Esophagus squamous epithelium (tissue), 5 donors: Measurements from ENCODE around the gene FHAD1. TPM values are rescaled to one million over a fixed set of nuclear protein-coding genes. Genes with fewer than 3 reads are reported as not detected.

Source experiments
- DNase-seq: peaks from one replicate; lab custom pipeline; 2025; lab: John Stamatoyannopoulos, UW
- H3K27ac ChIP-seq, 4 donors: fragments of 200-600 bp; sonication (generic); one replicate each; pipeline ENCODE4 v1.5.1; 2016 to 2019; ENCODE audit warnings: mild to moderate bottlenecking in 1 of 4
- H3K27me3 ChIP-seq, 4 donors: fragments of 200-600 bp; sonication (generic); 1 replicate in 3 of 4; 2 replicates in 1 of 4; pipeline versions ENCODE4 v1.5.1 to v1.6.0; 2017 to 2021; ENCODE audit warnings: antibody characterized with exemption in 1 of 4
- H3K36me3 ChIP-seq, 3 donors: fragments of 200-600 bp; sonication (generic); one replicate each; pipeline ENCODE4 v1.5.1; 2016 to 2019
- H3K4me1 ChIP-seq, 3 donors: fragments of 200-600 bp; sonication (generic); one replicate each; pipeline ENCODE4 v1.5.1; 2017 to 2019
- H3K4me3 ChIP-seq, 4 donors: fragments of 200-600 bp; sonication (generic); 1 replicate in 3 of 4; 2 replicates in 1 of 4; pipeline ENCODE4 v1.5.1; 2016 to 2019; ENCODE audit warnings: mild to moderate bottlenecking in 2 of 4, moderate library complexity in 1 of 4
- H3K9me3 ChIP-seq, 3 donors: fragments of 200-600 bp; sonication (generic); one replicate each; pipeline ENCODE4 v1.5.1; 2016 to 2019
- POLR2A ChIP-seq, 4 donors: fragments of 450-650 bp; IDR thresholded peaks; one replicate each; pipeline ENCODE4 v1.6.1; 2017; ENCODE audit warnings: antibody characterized with exemption in 4 of 4, mild to moderate bottlenecking in 4 of 4, moderate library complexity in 3 of 4
- WGBS, 2 donors: methylation state at CpG; one replicate each; pipeline ENCODE4 v1.1.5; 2018; 5-methylcytosine and 5-hydroxymethylcytosine counted together
- intact Hi-C: fragments of 100-400 bp; cut with DNase I; formaldehyde crosslinking; loops from one replicate; pipeline ENCODE4 v1.15.0; 2022
- total RNA-seq, 4 donors: library from RNA; depleted of rRNA; stranded (reverse); fragments of >200 nt; gene quantifications; one replicate each; pipeline ENCODE4 v1.1.0, GENCODE V29; 2016
- TF ChIP-seq, protein P1 (sequence below), 6 experiments: fragments of 450-650 bp in 4 of 6; fragments of 200-600 bp in 2 of 6; sonication (generic) in 2 of 6; IDR thresholded peaks; one replicate each; pipeline ENCODE4 v1.5.1; 2016 to 2019; ENCODE audit warnings: antibody characterized with exemption in 6 of 6, mild to moderate bottlenecking in 4 of 6, moderate library complexity in 4 of 6
- donor health status: DM: yes; HTN: yes; CAD: no.

The FHAD1 gene
- total RNA-seq, 4 donors from 2014 or later, result 0.57 TPM; not detected in 3

GRCh38 chr1:15243275-15244043, 3.6 kb upstream of the FHAD1 start:
- no peaks in the 10 kb centered on the region for H3K9me3 ChIP-seq
- H3K4me1 ChIP-seq, result peaks cover 15 to 29% (median 23%) of the 10 kb centered on the region in 3 donors
- no peaks in the 10 kb centered on the region for H3K36me3 ChIP-seq
- 62 to 78% methylated on average over 8 to 10 of the region's 10 CpGs for WGBS, 2 donors
- intact Hi-C loops, result no loop called here
- DNase-seq, result no peak
- H3K4me3 ChIP-seq, result no peak overlapping the region
- H3K27ac ChIP-seq, result no peak overlapping the region
- no peak for TF ChIP-seq POLR2A (IDR thresholded peaks at IDR 0.05)
- TF ChIP-seq, protein P1, sequence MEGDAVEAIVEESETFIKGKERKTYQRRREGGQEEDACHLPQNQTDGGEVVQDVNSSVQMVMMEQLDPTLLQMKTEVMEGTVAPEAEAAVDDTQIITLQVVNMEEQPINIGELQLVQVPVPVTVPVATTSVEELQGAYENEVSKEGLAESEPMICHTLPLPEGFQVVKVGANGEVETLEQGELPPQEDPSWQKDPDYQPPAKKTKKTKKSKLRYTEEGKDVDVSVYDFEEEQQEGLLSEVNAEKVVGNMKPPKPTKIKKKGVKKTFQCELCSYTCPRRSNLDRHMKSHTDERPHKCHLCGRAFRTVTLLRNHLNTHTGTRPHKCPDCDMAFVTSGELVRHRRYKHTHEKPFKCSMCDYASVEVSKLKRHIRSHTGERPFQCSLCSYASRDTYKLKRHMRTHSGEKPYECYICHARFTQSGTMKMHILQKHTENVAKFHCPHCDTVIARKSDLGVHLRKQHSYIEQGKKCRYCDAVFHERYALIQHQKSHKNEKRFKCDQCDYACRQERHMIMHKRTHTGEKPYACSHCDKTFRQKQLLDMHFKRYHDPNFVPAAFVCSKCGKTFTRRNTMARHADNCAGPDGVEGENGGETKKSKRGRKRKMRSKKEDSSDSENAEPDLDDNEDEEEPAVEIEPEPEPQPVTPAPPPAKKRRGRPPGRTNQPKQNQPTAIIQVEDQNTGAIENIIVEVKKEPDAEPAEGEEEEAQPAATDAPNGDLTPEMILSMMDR (IDR thresholded peaks at IDR 0.05), result no peak
- peaks cover 0 to 15% (median 0%) of the 10 kb centered on the region in 4 donors for H3K27me3 ChIP-seq

GRCh38 chr1:15244813-15245212, 2.2 kb upstream of the FHAD1 start:
- peaks cover 0 to 23% (median 0%) of the 10 kb centered on the region in 4 donors for H3K27me3 ChIP-seq
- 86 to 90% methylated on average over 5 of the region's 5 CpGs for WGBS, 2 donors
- no peaks in the 10 kb centered on the region for H3K36me3 ChIP-seq
- TF ChIP-seq POLR2A (IDR thresholded peaks at IDR 0.05), result no peak
- no peaks in the 10 kb centered on the region for H3K9me3 ChIP-seq
- peaks cover 15 to 29% (median 23%) of the 10 kb centered on the region in 3 donors for H3K4me1 ChIP-seq
- no peak overlapping the region for H3K4me3 ChIP-seq
- intact Hi-C loops, result no loop called here
- DNase-seq, result no peak
- no peak overlapping the region for H3K27ac ChIP-seq

DNA sequence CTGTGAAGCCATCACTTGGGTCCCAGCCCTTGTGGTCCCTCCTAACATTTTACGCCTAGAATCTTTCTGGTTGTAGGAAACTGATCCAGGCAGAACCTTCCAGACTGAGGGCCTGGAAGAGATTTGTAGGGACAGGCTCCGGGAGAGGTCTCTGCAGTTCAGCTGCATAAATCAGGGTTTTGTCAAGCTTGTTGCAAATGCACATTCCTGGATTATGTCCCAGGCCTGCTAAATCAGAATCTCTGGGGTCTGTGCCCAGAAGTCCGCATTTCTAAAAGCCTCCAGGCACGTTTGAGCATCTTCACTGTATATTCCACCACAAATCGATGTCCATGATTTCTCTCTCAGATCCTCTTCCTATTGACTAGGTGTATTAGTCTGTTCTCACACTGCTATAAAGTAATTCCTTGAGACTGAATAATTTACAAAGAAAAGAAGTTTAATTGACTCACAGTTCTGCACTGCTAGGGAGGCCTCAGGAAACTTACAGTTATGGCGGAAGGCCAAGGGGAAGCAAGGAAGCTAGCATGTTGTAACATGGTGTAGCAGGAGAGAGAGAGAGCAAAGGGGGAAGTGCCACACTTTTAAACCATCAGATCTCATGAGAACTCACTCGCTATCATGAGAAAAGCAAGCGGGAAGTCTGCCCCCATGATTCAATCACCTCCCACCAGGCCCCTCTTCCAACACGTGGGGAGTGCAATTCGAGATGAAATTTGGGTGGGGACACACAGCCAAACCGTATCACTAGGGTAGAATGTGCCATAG, 1.2 kb upstream of the FHAD1 start:
- intact Hi-C loops, result no loop called here
- Histone ChIP-seq H3K4me1 (peaks cover 15 to 29% (median 23%) of the 10 kb centered on the region in 3 donors), H3K27me3 (peaks cover 0 to 23% (median 0%) of the 10 kb centered on the region in 4 donors), H3K36me3 (no peaks in the 10 kb centered on the region), H3K9me3 (no peaks in the 10 kb centered on the region), H3K27ac (peak overlapping the region in 3 of 4 donors; percentile 1 to 33 (median 25)), H3K4me3 (no peak overlapping the region)
- TF ChIP-seq POLR2A (IDR thresholded peaks at IDR 0.05), result no peak
- TF ChIP-seq, protein P1 (IDR thresholded peaks at IDR 0.05), result no peak
- 27 to 43% methylated on average over 10 to 11 of the region's 11 CpGs for WGBS, 2 donors
- no peak for DNase-seq

DNA sequence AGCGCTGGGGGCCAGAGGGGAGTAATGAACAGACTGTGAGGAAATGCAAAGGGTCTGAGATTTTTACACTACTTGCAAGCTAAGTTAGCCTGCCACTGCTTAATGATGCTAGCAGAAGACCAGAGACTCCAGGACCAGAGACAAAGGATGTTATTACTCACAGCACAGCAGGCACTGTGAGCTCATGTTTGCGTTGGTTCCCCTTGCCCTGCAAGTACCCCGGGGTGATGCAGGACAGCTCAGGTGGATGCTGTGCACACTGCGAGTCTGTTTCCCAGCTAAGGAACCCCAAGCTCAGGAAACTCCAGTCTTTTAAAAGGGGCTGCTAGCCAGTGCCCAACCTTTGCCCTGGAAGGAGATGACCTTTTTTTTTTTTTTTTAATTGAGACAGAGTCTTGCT, 1.2 kb downstream of the FHAD1 start:
- Histone ChIP-seq H3K4me3 (no peak overlapping the region), H3K27ac (no peak overlapping the region), H3K4me1 (peaks cover 15 to 29% (median 23%) of the 10 kb centered on the region in 3 donors), H3K36me3 (no peaks in the 10 kb centered on the region), H3K9me3 (no peaks in the 10 kb centered on the region), H3K27me3 (peaks cover 0 to 23% (median 0%) of the 10 kb centered on the region in 4 donors)
- TF ChIP-seq, protein P1 (IDR thresholded peaks at IDR 0.05), result no peak
- TF ChIP-seq POLR2A (IDR thresholded peaks at IDR 0.05), result no peak
- no peak for DNase-seq
- intact Hi-C loops, result no loop called here
- 91 to 94% methylated on average over 4 of the region's 4 CpGs for WGBS, 2 donors

- Histone ChIP-seq H3K9me3 (no peaks in the 10 kb centered on the region), H3K27ac (no peak overlapping the region), H3K36me3 (no peaks in the 10 kb centered on the region), H3K4me1 (peaks cover 15 to 29% (median 23%) of the 10 kb centered on the region in 3 donors), H3K27me3 (peaks cover 0 to 23% (median 0%) of the 10 kb centered on the region in 4 donors), H3K4me3 (no peak overlapping the region)
- intact Hi-C loops, result no loop called here
- 38 to 53% methylated on average over 5 of the region's 5 CpGs for WGBS, 2 donors
- TF ChIP-seq, protein P1 (IDR thresholded peaks at IDR 0.05), result no peak
- DNase-seq, result no peak
Observed at GRCh38 chr1:15249081-15249480, 2.1 kb downstream of the FHAD1 start.
